Sigmoid colon (tissue), 3 donors: ENCODE measurements around the gene SHC1.

Experiments
- POLR2A ChIP-seq, 2 donors: fragments of 450-650 bp; IDR thresholded peaks; one replicate each; pipeline ENCODE4 v1.6.1; 2016; ENCODE audit warnings: antibody characterized with exemption in 2 of 2, mild to moderate bottlenecking in 2 of 2, moderate library complexity in 2 of 2
- TF ChIP-seq, protein P1 (sequence below), 4 experiments: fragments of 450-650 bp in 3 of 4; fragments of 200-600 bp in 1 of 4; IDR thresholded peaks; one replicate each; pipeline ENCODE4 v1.5.1; 2016 to 2019; ENCODE audit warnings: antibody characterized with exemption in 4 of 4, mild to moderate bottlenecking in 3 of 4, moderate library complexity in 2 of 4

DNA sequence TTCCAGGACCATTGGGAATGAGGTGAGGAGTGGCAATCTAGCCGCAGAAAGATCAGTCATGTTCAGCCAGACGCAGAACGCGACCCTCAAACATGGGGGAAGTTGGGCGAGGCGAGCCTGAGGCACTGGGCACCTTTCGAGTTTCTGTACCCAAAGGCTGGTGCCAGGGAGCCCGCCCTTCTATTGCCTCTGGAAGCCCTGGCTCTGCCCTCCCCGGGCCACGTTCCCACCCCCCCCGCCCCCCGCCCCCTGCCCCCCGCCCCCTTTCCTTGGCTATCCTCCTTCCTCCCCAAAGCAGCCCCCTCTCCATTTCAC is 29.8 kb upstream of the SHC1 start:
- TF ChIP-seq, protein P1, sequence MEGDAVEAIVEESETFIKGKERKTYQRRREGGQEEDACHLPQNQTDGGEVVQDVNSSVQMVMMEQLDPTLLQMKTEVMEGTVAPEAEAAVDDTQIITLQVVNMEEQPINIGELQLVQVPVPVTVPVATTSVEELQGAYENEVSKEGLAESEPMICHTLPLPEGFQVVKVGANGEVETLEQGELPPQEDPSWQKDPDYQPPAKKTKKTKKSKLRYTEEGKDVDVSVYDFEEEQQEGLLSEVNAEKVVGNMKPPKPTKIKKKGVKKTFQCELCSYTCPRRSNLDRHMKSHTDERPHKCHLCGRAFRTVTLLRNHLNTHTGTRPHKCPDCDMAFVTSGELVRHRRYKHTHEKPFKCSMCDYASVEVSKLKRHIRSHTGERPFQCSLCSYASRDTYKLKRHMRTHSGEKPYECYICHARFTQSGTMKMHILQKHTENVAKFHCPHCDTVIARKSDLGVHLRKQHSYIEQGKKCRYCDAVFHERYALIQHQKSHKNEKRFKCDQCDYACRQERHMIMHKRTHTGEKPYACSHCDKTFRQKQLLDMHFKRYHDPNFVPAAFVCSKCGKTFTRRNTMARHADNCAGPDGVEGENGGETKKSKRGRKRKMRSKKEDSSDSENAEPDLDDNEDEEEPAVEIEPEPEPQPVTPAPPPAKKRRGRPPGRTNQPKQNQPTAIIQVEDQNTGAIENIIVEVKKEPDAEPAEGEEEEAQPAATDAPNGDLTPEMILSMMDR (IDR thresholded peaks at IDR 0.05) = no peak
- no peak for TF ChIP-seq POLR2A (IDR thresholded peaks at IDR 0.05)
